K562 (cell line): ENCODE results near the gene NLRX1. TPM values are rescaled to one million over a fixed set of nuclear protein-coding genes. Genes with fewer than 3 reads are reported as not detected.
A peak's percentile ranks its signal among the peaks of the same experiment; 100 is the strongest.

Source experiments
- BCL6 ChIP-seq: fragments of 250-450 bp; sonication (Bioruptor Pico); IDR thresholded peaks from 2 replicates; pipeline ENCODE4 v1.4.0; 2020
- BHLHE40 ChIP-seq: IDR thresholded peaks from 2 replicates; pipeline ENCODE4 v1.6.1; 2011; ENCODE audit warnings: low read length, improper control_type of control experiment
- CHD2 ChIP-seq: IDR thresholded peaks from 2 replicates; pipeline ENCODE4 v1.6.1; 2011; ENCODE audit warnings: low read depth, low read length
- CTBP1 ChIP-seq: fragments of 450-650 bp; IDR thresholded peaks from 2 replicates; pipeline ENCODE4 v1.6.1; 2016; ENCODE audit warnings: borderline replicate concordance
- GABPB1 ChIP-seq: sonication (generic); formaldehyde crosslinking; IDR thresholded peaks from 2 replicates; pipeline ENCODE4 v1.8.0; 2022; ENCODE audit warnings: mild to moderate bottlenecking, missing genetic modification reagents
- HDAC3 ChIP-seq: fragments of 450-650 bp; IDR thresholded peaks from 2 replicates; pipeline ENCODE4 v1.6.1; 2018; ENCODE audit warnings: borderline replicate concordance, mild to moderate bottlenecking, moderate library complexity; ENCODE audit not compliant: partially characterized antibody
- SMAD4 ChIP-seq: fragments of 250-450 bp; sonication (Bioruptor Pico); conservative IDR thresholded peaks from 2 replicates; pipeline ENCODE4 v1.8.0; 2021; ENCODE audit warnings: inconsistent platforms, mild to moderate bottlenecking, moderate library complexity
- polyA plus RNA-seq, 8 experiments: library from polyadenylated mRNA; depleted of rRNA in 4 of 8; stranded (reverse) in 5 of 8; unstranded in 3 of 8; fragments of >200 nt; fragmentation: Nextera tagmentation in 2 of 8; fragmentation: Illumina TruSeq in 1 of 8; extraction: Ambion mirVana in 2 of 8; extraction: Trizol in 1 of 8; gene quantifications; 2 replicates each; pipeline versions ENCODE4 v1.2.1 to v1.2.3, GENCODE V29; 2011 to 2014; ENCODE audit warnings: inconsistent platforms in 1 of 8, missing spikeins in 1 of 8
- total RNA-seq, 7 experiments: library from RNA; depleted of rRNA in 6 of 7; stranded (reverse); fragments of >200 nt in 6 of 7; fragmentation: Illumina TruSeq in 2 of 7; extraction: Trizol in 2 of 7; gene quantifications; 2 replicates each; pipeline versions ENCODE4 v1.2.1 to v1.2.3, GENCODE V29; 2011 to 2021; ENCODE audit warnings: low replicate concordance in 1 of 7
- TF ChIP-seq, protein P1 (sequence below), 2 experiments: fragments of 450-650 bp; formaldehyde crosslinking in 1 of 2; IDR thresholded peaks; 2 replicates each; pipeline versions ENCODE4 v1.4.0 to v1.6.1; 2014 to 2020; ENCODE audit warnings: mild to moderate bottlenecking in 2 of 2, borderline replicate concordance in 1 of 2, low read depth in 1 of 2
- TF ChIP-seq, protein P2 (sequence below): sonication (generic); formaldehyde crosslinking; IDR thresholded peaks from 2 replicates; pipeline ENCODE4 v1.8.1; 2023; ENCODE audit warnings: mild to moderate bottlenecking, missing genetic modification reagents
- TF ChIP-seq, protein P3 (sequence below), 3 experiments: IDR thresholded peaks in 2 of 3; conservative IDR thresholded peaks in 1 of 3; 2 replicates each; pipeline ENCODE4 v1.5.1; 2011 to 2012; ENCODE audit warnings: low read length in 3 of 3, mild to moderate bottlenecking in 3 of 3, control low read depth in 2 of 3, improper control_type of control experiment in 1 of 3, inconsistent platforms in 1 of 3, low read depth in 1 of 3, mixed read lengths in 1 of 3, moderate library complexity in 1 of 3; ENCODE audit not compliant: insufficient read depth in 2 of 3
- TF ChIP-seq, protein P4 (sequence below): sonication (generic); formaldehyde crosslinking; IDR thresholded peaks from 2 replicates; pipeline ENCODE4 v1.9.0; 2022; ENCODE audit warnings: mild to moderate bottlenecking, missing genetic modification reagents
- TF ChIP-seq, protein P5 (sequence below): sonication (generic); formaldehyde crosslinking; IDR thresholded peaks from 2 replicates; pipeline ENCODE4 v1.8.0; 2022; ENCODE audit warnings: missing genetic modification reagents, mild to moderate bottlenecking, moderate library complexity, borderline replicate concordance

NLRX1 gene
- total and polyA plus RNA-seq, 9 of the 15 experiments (the other 6 are each of a cell fraction or from before 2014, with no cell fraction given): 0.04 to 2.3 (median 0.69) TPM

DNA sequence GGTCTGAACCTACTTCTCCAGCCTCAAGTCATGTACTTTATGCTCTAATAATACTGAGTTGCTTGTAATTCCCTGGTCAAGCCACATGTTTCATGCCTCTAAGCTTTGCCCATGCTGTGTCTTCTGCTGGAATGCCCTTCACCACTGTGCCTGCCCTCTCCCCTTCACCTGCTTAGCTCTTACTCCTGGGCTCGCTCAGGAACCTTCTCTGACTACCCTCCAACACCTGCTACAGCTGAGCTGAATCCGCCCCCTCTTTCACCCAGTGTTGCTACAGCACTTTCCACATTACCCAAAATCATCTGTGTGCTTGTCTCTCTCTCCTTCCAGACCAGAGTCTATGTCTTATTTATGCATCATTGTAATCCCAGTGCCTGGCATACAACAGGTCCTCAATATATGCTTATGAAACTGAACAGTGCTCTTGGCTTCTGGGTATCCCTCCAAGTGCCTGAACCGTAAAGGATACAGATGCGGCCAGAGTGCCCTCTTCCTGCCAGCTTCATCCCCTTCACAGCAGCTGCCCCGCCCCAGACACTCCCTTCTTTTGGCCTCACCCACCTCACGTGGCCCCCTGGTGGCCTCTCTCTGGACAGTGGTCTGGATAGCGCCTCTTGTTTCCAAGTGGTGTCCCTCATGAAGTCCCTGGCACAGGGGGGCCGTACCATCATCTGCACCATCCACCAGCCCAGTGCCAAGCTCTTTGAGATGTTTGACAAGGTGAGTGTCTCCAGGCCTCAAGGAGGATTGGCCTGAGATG, 12.6 kb upstream of the NLRX1 start (continued):
- TF ChIP-seq, protein P1, sequence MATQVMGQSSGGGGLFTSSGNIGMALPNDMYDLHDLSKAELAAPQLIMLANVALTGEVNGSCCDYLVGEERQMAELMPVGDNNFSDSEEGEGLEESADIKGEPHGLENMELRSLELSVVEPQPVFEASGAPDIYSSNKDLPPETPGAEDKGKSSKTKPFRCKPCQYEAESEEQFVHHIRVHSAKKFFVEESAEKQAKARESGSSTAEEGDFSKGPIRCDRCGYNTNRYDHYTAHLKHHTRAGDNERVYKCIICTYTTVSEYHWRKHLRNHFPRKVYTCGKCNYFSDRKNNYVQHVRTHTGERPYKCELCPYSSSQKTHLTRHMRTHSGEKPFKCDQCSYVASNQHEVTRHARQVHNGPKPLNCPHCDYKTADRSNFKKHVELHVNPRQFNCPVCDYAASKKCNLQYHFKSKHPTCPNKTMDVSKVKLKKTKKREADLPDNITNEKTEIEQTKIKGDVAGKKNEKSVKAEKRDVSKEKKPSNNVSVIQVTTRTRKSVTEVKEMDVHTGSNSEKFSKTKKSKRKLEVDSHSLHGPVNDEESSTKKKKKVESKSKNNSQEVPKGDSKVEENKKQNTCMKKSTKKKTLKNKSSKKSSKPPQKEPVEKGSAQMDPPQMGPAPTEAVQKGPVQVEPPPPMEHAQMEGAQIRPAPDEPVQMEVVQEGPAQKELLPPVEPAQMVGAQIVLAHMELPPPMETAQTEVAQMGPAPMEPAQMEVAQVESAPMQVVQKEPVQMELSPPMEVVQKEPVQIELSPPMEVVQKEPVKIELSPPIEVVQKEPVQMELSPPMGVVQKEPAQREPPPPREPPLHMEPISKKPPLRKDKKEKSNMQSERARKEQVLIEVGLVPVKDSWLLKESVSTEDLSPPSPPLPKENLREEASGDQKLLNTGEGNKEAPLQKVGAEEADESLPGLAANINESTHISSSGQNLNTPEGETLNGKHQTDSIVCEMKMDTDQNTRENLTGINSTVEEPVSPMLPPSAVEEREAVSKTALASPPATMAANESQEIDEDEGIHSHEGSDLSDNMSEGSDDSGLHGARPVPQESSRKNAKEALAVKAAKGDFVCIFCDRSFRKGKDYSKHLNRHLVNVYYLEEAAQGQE (IDR thresholded peaks at IDR 0.05; ENCODE audit: borderline replicate concordance): peak; percentile 40; the same call in 1 of the 2 replicates
- TF ChIP-seq, protein P1 (CRISPR knock-in tag; IDR thresholded peaks at IDR 0.05; ENCODE audit: low read depth): no peak
- TF ChIP-seq, protein P2, sequence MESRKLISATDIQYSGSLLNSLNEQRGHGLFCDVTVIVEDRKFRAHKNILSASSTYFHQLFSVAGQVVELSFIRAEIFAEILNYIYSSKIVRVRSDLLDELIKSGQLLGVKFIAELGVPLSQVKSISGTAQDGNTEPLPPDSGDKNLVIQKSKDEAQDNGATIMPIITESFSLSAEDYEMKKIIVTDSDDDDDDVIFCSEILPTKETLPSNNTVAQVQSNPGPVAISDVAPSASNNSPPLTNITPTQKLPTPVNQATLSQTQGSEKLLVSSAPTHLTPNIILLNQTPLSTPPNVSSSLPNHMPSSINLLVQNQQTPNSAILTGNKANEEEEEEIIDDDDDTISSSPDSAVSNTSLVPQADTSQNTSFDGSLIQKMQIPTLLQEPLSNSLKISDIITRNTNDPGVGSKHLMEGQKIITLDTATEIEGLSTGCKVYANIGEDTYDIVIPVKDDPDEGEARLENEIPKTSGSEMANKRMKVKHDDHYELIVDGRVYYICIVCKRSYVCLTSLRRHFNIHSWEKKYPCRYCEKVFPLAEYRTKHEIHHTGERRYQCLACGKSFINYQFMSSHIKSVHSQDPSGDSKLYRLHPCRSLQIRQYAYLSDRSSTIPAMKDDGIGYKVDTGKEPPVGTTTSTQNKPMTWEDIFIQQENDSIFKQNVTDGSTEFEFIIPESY (CRISPR knock-in tag): 0 out of 2 replicates have a peak, but pooled peaks have one; percentile 34
- TF ChIP-seq BCL6 (CRISPR knock-in tag) (no peak), CHD2 (no peak), HDAC3 (no peak), SMAD4 (CRISPR knock-in tag) (no peak), CTBP1 (peak; percentile 34; the same call in 1 of the 2 replicates), BHLHE40 (peak; percentile 48; the same call in 1 of the 2 replicates), GABPB1 (CRISPR knock-in tag) (0 out of 2 replicates have a peak, but pooled peaks have one; percentile 28)
- TF ChIP-seq, protein P3, sequence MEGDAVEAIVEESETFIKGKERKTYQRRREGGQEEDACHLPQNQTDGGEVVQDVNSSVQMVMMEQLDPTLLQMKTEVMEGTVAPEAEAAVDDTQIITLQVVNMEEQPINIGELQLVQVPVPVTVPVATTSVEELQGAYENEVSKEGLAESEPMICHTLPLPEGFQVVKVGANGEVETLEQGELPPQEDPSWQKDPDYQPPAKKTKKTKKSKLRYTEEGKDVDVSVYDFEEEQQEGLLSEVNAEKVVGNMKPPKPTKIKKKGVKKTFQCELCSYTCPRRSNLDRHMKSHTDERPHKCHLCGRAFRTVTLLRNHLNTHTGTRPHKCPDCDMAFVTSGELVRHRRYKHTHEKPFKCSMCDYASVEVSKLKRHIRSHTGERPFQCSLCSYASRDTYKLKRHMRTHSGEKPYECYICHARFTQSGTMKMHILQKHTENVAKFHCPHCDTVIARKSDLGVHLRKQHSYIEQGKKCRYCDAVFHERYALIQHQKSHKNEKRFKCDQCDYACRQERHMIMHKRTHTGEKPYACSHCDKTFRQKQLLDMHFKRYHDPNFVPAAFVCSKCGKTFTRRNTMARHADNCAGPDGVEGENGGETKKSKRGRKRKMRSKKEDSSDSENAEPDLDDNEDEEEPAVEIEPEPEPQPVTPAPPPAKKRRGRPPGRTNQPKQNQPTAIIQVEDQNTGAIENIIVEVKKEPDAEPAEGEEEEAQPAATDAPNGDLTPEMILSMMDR (IDR thresholded peaks at IDR 0.05 in 2 of 3, conservative IDR thresholded peaks at IDR 0.05 in 1 of 3; ENCODE audit: insufficient read depth in 2 of 3, low read depth in 1 of 3, low read length in 3 of 3): peak; percentile 68 to 84 (median 71)
- TF ChIP-seq, protein P4, sequence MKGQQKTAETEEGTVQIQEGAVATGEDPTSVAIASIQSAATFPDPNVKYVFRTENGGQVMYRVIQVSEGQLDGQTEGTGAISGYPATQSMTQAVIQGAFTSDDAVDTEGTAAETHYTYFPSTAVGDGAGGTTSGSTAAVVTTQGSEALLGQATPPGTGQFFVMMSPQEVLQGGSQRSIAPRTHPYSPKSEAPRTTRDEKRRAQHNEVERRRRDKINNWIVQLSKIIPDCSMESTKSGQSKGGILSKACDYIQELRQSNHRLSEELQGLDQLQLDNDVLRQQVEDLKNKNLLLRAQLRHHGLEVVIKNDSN (CRISPR knock-in tag): peak; percentile 59
- TF ChIP-seq, protein P5, sequence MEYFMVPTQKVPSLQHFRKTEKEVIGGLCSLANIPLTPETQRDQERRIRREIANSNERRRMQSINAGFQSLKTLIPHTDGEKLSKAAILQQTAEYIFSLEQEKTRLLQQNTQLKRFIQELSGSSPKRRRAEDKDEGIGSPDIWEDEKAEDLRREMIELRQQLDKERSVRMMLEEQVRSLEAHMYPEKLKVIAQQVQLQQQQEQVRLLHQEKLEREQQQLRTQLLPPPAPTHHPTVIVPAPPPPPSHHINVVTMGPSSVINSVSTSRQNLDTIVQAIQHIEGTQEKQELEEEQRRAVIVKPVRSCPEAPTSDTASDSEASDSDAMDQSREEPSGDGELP (CRISPR knock-in tag): peak; percentile 43; the same call in 1 of the 2 replicates
